HepG2 (cell line): ENCODE measurements around the gene ZNF264. TPM values are rescaled to one million over a fixed set of nuclear protein-coding genes. Genes with fewer than 3 reads are reported as not detected.

Experiments
- FOXK1 ChIP-seq: sonication (generic); formaldehyde crosslinking; IDR thresholded peaks from 2 replicates; pipeline ENCODE4 v1.4.0; 2020; ENCODE audit warnings: low read depth, missing genetic modification reagents, borderline replicate concordance
- GATAD2A ChIP-seq: IDR thresholded peaks from 2 replicates; pipeline ENCODE4 v1.6.1; 2016
- HCFC1 ChIP-seq: fragments of 150-350 bp; IDR thresholded peaks from 2 replicates; pipeline ENCODE4 v1.6.1; 2014; ENCODE audit warnings: low read depth, low read length
- HNRNPK ChIP-seq: fragments of 200-400 bp; formaldehyde crosslinking; IDR thresholded peaks from 2 replicates; pipeline ENCODE4 v1.6.1; 2018; ENCODE audit warnings: low read length, low read depth, moderate library complexity, mild to moderate bottlenecking; ENCODE audit not compliant: poor library complexity, severe bottlenecking
- MBNL3 ChIP-seq: fragments of 250-450 bp; sonication (Bioruptor Pico); conservative IDR thresholded peaks from 2 replicates; pipeline ENCODE4 v1.8.0; 2022; ENCODE audit warnings: mild to moderate bottlenecking, inconsistent platforms
- SNRNP70 ChIP-seq: fragments of 200-400 bp; formaldehyde crosslinking; IDR thresholded peaks from 2 replicates; pipeline ENCODE4 v1.6.1; 2017; ENCODE audit warnings: mild to moderate bottlenecking, low read depth, low read length, moderate library complexity
- TOE1 ChIP-seq: sonication (generic); formaldehyde crosslinking; IDR thresholded peaks from 2 replicates; pipeline ENCODE4 v1.4.0; 2020; ENCODE audit warnings: mild to moderate bottlenecking, missing genetic modification reagents
- ZNF264 ChIP-seq: sonication (generic); formaldehyde crosslinking; IDR thresholded peaks from 2 replicates; pipeline ENCODE4 v1.4.0; 2020; ENCODE audit warnings: missing genetic modification reagents
- ZNF550 ChIP-seq: sonication (generic); formaldehyde crosslinking; IDR thresholded peaks from 2 replicates; pipeline ENCODE4 v1.4.0; 2020; ENCODE audit warnings: mild to moderate bottlenecking, missing genetic modification reagents, borderline replicate concordance
- ZNF562 ChIP-seq: sonication (generic); formaldehyde crosslinking; IDR thresholded peaks from 2 replicates; pipeline ENCODE4 v1.8.0; 2022; ENCODE audit warnings: missing genetic modification reagents, borderline replicate concordance
- ZNF660 ChIP-seq: sonication (generic); formaldehyde crosslinking; IDR thresholded peaks from 2 replicates; pipeline ENCODE4 v1.5.1; 2020; ENCODE audit warnings: mild to moderate bottlenecking, low read depth, missing genetic modification reagents, borderline replicate concordance
- polyA plus RNA-seq, 8 experiments: library from polyadenylated mRNA; depleted of rRNA in 3 of 8; stranded (reverse) in 7 of 8; unstranded in 1 of 8; fragments of >200 nt; fragmentation: Illumina TruSeq in 4 of 8; extraction: Trizol in 4 of 8; gene quantifications; 2 replicates each; pipeline versions ENCODE4 v1.2.1 to v1.2.3, GENCODE V29; 2011 to 2016; ENCODE audit warnings: low read depth in 4 of 8, missing spikeins in 1 of 8, mixed read lengths in 1 of 8; ENCODE audit not compliant: insufficient read depth in 1 of 8
- total RNA-seq, 5 experiments: library from RNA; depleted of rRNA; stranded (reverse); fragments of >200 nt; fragmentation: Illumina TruSeq; extraction: Trizol; gene quantifications; 2 replicates each; pipeline ENCODE4 v1.2.3, GENCODE V29; 2016; ENCODE audit warnings: low read depth in 1 of 5
- TF ChIP-seq, protein P1 (sequence below), 2 experiments: IDR thresholded peaks; 2 replicates each; pipeline ENCODE4 v1.6.1; 2011 to 2012; ENCODE audit warnings: low read length in 2 of 2, borderline replicate concordance in 1 of 2, low read depth in 1 of 2, mild to moderate bottlenecking in 1 of 2, moderate library complexity in 1 of 2
- TF ChIP-seq, protein P2 (sequence below): sonication (generic); formaldehyde crosslinking; IDR thresholded peaks from 2 replicates; pipeline ENCODE4 v1.4.0; 2020; ENCODE audit warnings: missing genetic modification reagents, low read depth, mild to moderate bottlenecking, borderline replicate concordance
- TF ChIP-seq, protein P3 (sequence below): sonication (generic); formaldehyde crosslinking; IDR thresholded peaks from 2 replicates; pipeline ENCODE4 v1.4.0; 2020; ENCODE audit warnings: missing genetic modification reagents
- TF ChIP-seq, protein P4 (sequence below): sonication (generic); formaldehyde crosslinking; IDR thresholded peaks from 2 replicates; pipeline ENCODE4 v1.4.0; 2020; ENCODE audit warnings: mild to moderate bottlenecking, missing genetic modification reagents
- TF ChIP-seq, protein P5 (sequence below): sonication (generic); formaldehyde crosslinking; IDR thresholded peaks from 2 replicates; pipeline ENCODE4 v1.4.0; 2020; ENCODE audit warnings: low read depth, mild to moderate bottlenecking, missing genetic modification reagents
- TF ChIP-seq, protein P6 (sequence below): sonication (generic); formaldehyde crosslinking; IDR thresholded peaks from 2 replicates; pipeline ENCODE4 v1.8.0; 2022; ENCODE audit warnings: missing genetic modification reagents, mild to moderate bottlenecking, moderate library complexity, borderline replicate concordance

The ZNF264 gene
- total and polyA plus RNA-seq, 2 of the 13 experiments (the other 11 are each of a cell fraction or from before 2014, with no cell fraction given), result 3.5 to 17.6 TPM

DNA sequence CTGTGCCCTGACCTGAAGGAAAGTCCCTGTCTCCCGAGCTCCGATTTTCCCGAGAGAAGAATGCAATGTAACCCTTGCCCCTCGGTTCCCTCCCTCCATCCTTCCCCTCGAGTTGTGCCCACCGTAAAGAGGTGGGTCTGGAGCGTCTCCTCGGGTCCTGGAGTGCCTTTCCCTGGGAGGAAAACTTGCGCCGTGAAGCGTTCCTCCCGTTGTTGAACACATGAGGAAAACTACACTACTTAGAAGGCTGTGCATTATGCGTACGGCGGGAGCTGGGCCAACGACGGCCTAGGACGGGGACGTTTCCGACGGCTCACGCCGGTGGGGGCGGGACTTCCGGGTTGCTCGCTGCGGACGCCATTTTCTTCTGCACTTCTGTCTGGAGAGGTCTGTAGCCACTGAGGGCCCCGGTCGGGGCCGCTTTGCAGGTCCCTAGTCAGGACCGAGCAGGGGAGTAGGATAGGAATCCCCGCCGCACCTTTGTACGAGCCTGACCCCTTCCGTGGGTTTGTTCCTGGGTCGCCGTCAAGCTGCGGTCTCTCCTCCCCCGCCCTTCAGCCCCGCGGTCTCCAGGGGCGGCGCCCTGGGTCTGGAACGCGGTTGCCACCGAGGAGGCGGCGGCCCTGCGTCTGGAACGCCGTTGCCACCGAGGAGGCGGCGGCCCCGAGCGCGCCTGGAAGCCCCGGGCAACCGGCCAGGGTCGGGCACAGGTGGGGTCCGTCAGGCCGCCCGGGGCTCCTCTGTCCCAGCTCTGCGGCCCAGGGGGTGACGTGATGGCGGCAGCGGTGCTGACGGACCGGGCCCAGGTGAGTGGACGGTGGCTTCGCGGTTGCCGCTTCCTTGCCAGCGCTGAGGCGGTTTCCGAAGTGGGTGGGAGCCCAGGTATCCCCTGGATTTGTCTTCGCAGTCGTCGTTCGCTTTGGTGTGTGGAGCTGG lies at the start of gene ZNF264 (continued):
- TF ChIP-seq, protein P1, sequence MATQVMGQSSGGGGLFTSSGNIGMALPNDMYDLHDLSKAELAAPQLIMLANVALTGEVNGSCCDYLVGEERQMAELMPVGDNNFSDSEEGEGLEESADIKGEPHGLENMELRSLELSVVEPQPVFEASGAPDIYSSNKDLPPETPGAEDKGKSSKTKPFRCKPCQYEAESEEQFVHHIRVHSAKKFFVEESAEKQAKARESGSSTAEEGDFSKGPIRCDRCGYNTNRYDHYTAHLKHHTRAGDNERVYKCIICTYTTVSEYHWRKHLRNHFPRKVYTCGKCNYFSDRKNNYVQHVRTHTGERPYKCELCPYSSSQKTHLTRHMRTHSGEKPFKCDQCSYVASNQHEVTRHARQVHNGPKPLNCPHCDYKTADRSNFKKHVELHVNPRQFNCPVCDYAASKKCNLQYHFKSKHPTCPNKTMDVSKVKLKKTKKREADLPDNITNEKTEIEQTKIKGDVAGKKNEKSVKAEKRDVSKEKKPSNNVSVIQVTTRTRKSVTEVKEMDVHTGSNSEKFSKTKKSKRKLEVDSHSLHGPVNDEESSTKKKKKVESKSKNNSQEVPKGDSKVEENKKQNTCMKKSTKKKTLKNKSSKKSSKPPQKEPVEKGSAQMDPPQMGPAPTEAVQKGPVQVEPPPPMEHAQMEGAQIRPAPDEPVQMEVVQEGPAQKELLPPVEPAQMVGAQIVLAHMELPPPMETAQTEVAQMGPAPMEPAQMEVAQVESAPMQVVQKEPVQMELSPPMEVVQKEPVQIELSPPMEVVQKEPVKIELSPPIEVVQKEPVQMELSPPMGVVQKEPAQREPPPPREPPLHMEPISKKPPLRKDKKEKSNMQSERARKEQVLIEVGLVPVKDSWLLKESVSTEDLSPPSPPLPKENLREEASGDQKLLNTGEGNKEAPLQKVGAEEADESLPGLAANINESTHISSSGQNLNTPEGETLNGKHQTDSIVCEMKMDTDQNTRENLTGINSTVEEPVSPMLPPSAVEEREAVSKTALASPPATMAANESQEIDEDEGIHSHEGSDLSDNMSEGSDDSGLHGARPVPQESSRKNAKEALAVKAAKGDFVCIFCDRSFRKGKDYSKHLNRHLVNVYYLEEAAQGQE (IDR thresholded peaks at IDR 0.05; ENCODE audit: borderline replicate concordance in 1 of 2, low read depth in 1 of 2, low read length in 2 of 2), result peak in 1 of 2 experiments; percentile 27; a peak in 1 of 4 replicates
- TF ChIP-seq, protein P2, sequence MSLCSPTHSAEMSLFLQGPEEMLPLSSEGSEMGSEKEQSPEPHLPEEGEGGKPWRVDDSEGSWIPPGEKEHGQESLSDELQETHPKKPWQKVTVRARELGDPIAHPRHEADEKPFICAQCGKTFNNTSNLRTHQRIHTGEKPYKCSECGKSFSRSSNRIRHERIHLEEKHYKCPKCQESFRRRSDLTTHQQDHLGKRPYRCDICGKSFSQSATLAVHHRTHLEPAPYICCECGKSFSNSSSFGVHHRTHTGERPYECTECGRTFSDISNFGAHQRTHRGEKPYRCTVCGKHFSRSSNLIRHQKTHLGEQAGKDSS, result 0 out of 2 replicates have a peak, but pooled peaks have one; percentile 25
- TF ChIP-seq, protein P3, sequence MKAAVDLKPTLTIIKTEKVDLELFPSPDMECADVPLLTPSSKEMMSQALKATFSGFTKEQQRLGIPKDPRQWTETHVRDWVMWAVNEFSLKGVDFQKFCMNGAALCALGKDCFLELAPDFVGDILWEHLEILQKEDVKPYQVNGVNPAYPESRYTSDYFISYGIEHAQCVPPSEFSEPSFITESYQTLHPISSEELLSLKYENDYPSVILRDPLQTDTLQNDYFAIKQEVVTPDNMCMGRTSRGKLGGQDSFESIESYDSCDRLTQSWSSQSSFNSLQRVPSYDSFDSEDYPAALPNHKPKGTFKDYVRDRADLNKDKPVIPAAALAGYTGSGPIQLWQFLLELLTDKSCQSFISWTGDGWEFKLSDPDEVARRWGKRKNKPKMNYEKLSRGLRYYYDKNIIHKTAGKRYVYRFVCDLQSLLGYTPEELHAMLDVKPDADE (CRISPR knock-in tag), result no peak
- TF ChIP-seq, protein P4, sequence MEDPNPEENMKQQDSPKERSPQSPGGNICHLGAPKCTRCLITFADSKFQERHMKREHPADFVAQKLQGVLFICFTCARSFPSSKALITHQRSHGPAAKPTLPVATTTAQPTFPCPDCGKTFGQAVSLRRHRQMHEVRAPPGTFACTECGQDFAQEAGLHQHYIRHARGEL (CRISPR knock-in tag), result 0 out of 2 replicates have a peak, but pooled peaks have one; percentile 17
- peak; percentile 45; the same call in 1 of the 2 replicates for TF ChIP-seq GATAD2A
- TF ChIP-seq ZNF562 (CRISPR knock-in tag), result no peak
- TF ChIP-seq ZNF660 (CRISPR knock-in tag), result no peak
- TF ChIP-seq SNRNP70, result no peak
- no peak for TF ChIP-seq ZNF550
- TF ChIP-seq HNRNPK, result no peak
- TF ChIP-seq TOE1 (CRISPR knock-in tag), result no peak
- TF ChIP-seq, protein P5, sequence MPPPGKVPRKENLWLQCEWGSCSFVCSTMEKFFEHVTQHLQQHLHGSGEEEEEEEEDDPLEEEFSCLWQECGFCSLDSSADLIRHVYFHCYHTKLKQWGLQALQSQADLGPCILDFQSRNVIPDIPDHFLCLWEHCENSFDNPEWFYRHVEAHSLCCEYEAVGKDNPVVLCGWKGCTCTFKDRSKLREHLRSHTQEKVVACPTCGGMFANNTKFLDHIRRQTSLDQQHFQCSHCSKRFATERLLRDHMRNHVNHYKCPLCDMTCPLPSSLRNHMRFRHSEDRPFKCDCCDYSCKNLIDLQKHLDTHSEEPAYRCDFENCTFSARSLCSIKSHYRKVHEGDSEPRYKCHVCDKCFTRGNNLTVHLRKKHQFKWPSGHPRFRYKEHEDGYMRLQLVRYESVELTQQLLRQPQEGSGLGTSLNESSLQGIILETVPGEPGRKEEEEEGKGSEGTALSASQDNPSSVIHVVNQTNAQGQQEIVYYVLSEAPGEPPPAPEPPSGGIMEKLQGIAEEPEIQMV (CRISPR knock-in tag), result no peak
- TF ChIP-seq FOXK1 (CRISPR knock-in tag), result no peak
- TF ChIP-seq, protein P6, sequence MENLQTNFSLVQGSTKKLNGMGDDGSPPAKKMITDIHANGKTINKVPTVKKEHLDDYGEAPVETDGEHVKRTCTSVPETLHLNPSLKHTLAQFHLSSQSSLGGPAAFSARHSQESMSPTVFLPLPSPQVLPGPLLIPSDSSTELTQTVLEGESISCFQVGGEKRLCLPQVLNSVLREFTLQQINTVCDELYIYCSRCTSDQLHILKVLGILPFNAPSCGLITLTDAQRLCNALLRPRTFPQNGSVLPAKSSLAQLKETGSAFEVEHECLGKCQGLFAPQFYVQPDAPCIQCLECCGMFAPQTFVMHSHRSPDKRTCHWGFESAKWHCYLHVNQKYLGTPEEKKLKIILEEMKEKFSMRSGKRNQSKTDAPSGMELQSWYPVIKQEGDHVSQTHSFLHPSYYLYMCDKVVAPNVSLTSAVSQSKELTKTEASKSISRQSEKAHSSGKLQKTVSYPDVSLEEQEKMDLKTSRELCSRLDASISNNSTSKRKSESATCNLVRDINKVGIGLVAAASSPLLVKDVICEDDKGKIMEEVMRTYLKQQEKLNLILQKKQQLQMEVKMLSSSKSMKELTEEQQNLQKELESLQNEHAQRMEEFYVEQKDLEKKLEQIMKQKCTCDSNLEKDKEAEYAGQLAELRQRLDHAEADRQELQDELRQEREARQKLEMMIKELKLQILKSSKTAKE, result no peak
- TF ChIP-seq MBNL3 (CRISPR knock-in tag), result no peak
- TF ChIP-seq HCFC1, result no peak
- no peak for TF ChIP-seq ZNF264 (CRISPR knock-in tag)
